HepG2 (cell line): ENCODE results near the gene GYS2. TPM values are rescaled to one million over a fixed set of nuclear protein-coding genes. Genes with fewer than 3 reads are reported as not detected.

ENCODE experiments used
- ATAC-seq: fragments of 200-7000 bp; cut with Tn5 transposase; 3 replicates; pipeline ENCODE4 v1.9.1; 2020; ENCODE audit warnings: mild to moderate bottlenecking, moderate library complexity
- BruUV-seq: library from RNA; stranded (reverse); fragments of 400-500 nt; replicated peaks from 2 replicates; lab custom pipeline; 2021; lab: Mats Ljungman, UMichigan
- CTCF ChIA-PET: fragments of 300-600 bp; formaldehyde crosslinking; extraction: SDS; loops from one replicate; lab custom pipeline; 2021; ENCODE audit warnings: low total read pairs, inconsistent platforms, low intra/inter-chr PET ratio; lab: Yijun Ruan, JAX
- POLR2A ChIA-PET: fragments of 350-600 bp; sonication (Branson Sonifier 250); formaldehyde crosslinking; loops from one replicate; lab custom pipeline; 2020; ENCODE audit warnings: antibody characterized with exemption, inconsistent platforms; lab: Yijun Ruan, JAX
- DNase-seq: peaks from one replicate; pipeline ENCODE4 v3.0.0-alpha.2; 2015; ENCODE audit warnings: low spot score
- FAIRE-seq: peaks from 3 replicates; lab custom pipeline; 2011; peaks lifted over from hg19 to GRCh38; lab: Jason Lieb, UNC
- H2AFZ ChIP-seq: one replicate; pipeline ENCODE4 v1.6.1; 2011; ENCODE audit warnings: low read length, inconsistent platforms
- H3K27ac ChIP-seq: fragments of 300-600 bp; 3 replicates; pipeline ENCODE4 v1.8.0; 2011; ENCODE audit warnings: mixed run types, mild to moderate bottlenecking, mixed read lengths, low read length, inconsistent platforms; ENCODE audit not compliant: insufficient read depth; ENCODE audit errors: extremely low read length
- H3K27me3 ChIP-seq, 2 experiments: fragments of 200-600 bp in 1 of 2; 2 replicates in 1 of 2; 3 replicates in 1 of 2; pipeline versions ENCODE4 v1.6.0 to v1.8.0; 2011; ENCODE audit warnings: low read length in 2 of 2, mild to moderate bottlenecking in 2 of 2, moderate library complexity in 2 of 2, inconsistent platforms in 1 of 2; ENCODE audit not compliant: insufficient read depth in 2 of 2, control insufficient read depth in 1 of 2
- H3K36me3 ChIP-seq, 2 experiments: fragments of 200-600 bp in 1 of 2; replicated peaks in 1 of 2; 2 replicates in 1 of 2; 3 replicates in 1 of 2; pipeline versions ENCODE4 v1.5.1 to v1.8.0; 2011; ENCODE audit warnings: low read length in 2 of 2, inconsistent platforms in 1 of 2; ENCODE audit not compliant: insufficient read depth in 2 of 2, control insufficient read depth in 1 of 2
- H3K4me1 ChIP-seq: 2 replicates; pipeline ENCODE4 v1.5.1; 2012; ENCODE audit warnings: low read length, inconsistent platforms; ENCODE audit not compliant: insufficient read depth
- H3K4me2 ChIP-seq: 2 replicates; pipeline ENCODE4 v1.6.0; 2011; ENCODE audit warnings: low read depth, low read length, inconsistent platforms
- H3K4me3 ChIP-seq, 3 experiments: fragments of 200-600 bp in 1 of 3; sonication (generic), shearing (Covaris generic) in 1 of 3; replicated peaks in 1 of 3; 2 replicates each; pipeline ENCODE4 v1.5.1; 2011 to 2016; ENCODE audit warnings: low read length in 3 of 3, inconsistent platforms in 2 of 3, low read depth in 2 of 3, mild to moderate bottlenecking in 2 of 3, control low read depth in 1 of 3, mixed read lengths in 1 of 3; ENCODE audit not compliant: insufficient read depth in 1 of 3
- H3K79me2 ChIP-seq: one replicate; pipeline ENCODE4 v1.6.1; 2011; ENCODE audit warnings: low read length, inconsistent platforms; ENCODE audit not compliant: insufficient read depth
- H3K9ac ChIP-seq: 2 replicates; pipeline ENCODE4 v1.6.0; 2011; ENCODE audit warnings: mild to moderate bottlenecking, low read depth, low read length, inconsistent platforms; ENCODE audit not compliant: insufficient read depth
- H3K9me3 ChIP-seq: 2 replicates; pipeline ENCODE4 v1.5.1; 2012; ENCODE audit warnings: mild to moderate bottlenecking, low read length
- H4K20me1 ChIP-seq: 2 replicates; pipeline ENCODE4 v1.6.0; 2011; ENCODE audit warnings: inconsistent platforms, mild to moderate bottlenecking, low read length, moderate library complexity; ENCODE audit not compliant: insufficient read depth
- AHR ChIP-seq: IDR thresholded peaks from 2 replicates; pipeline ENCODE4 v1.6.1; 2018; ENCODE audit warnings: missing genetic modification reagents, missing compliant biosample characterization
- CBFB ChIP-seq: sonication (generic); formaldehyde crosslinking; IDR thresholded peaks from 2 replicates; pipeline ENCODE4 v1.4.0; 2020; ENCODE audit warnings: missing genetic modification reagents
- HOXA9 ChIP-seq: sonication (generic); formaldehyde crosslinking; IDR thresholded peaks from 2 replicates; pipeline ENCODE4 v1.8.1; 2022; ENCODE audit warnings: missing genetic modification reagents, mild to moderate bottlenecking, moderate library complexity, borderline replicate concordance
- NCOA5 ChIP-seq: sonication (generic); formaldehyde crosslinking; IDR thresholded peaks from 2 replicates; pipeline ENCODE4 v1.4.0; 2020; ENCODE audit warnings: missing genetic modification reagents
- NFKB2 ChIP-seq: sonication (generic); formaldehyde crosslinking; IDR thresholded peaks from 2 replicates; pipeline ENCODE4 v1.4.0; 2020; ENCODE audit warnings: missing genetic modification reagents, borderline replicate concordance
- ONECUT2 ChIP-seq: sonication (generic); formaldehyde crosslinking; IDR thresholded peaks from 2 replicates; pipeline ENCODE4 v1.4.0; 2020; ENCODE audit warnings: missing genetic modification reagents
- SRY ChIP-seq: sonication (generic); formaldehyde crosslinking; IDR thresholded peaks from 2 replicates; pipeline ENCODE4 v1.8.0; 2022; ENCODE audit warnings: mild to moderate bottlenecking, missing genetic modification reagents
- TEAD3 ChIP-seq: optimal IDR thresholded peaks from 2 replicates; pipeline ENCODE3; 2016; ENCODE audit warnings: borderline replicate concordance
- ZFP90 ChIP-seq: sonication (generic); formaldehyde crosslinking; IDR thresholded peaks from 2 replicates; pipeline ENCODE4 v1.8.0; 2022; ENCODE audit warnings: missing genetic modification reagents, mild to moderate bottlenecking, inconsistent platforms, borderline replicate concordance
- ZNF446 ChIP-seq: sonication (generic); formaldehyde crosslinking; IDR thresholded peaks from 2 replicates; pipeline ENCODE4 v1.5.0; 2020; ENCODE audit warnings: mild to moderate bottlenecking, missing genetic modification reagents
- ZNF552 ChIP-seq: sonication (generic); formaldehyde crosslinking; IDR thresholded peaks from 2 replicates; pipeline ENCODE4 v1.9.0; 2022; ENCODE audit warnings: missing genetic modification reagents, mild to moderate bottlenecking, borderline replicate concordance
- ZNF598 ChIP-seq: sonication (generic); formaldehyde crosslinking; IDR thresholded peaks from 2 replicates; pipeline ENCODE4 v1.5.1; 2020; ENCODE audit warnings: mild to moderate bottlenecking, missing genetic modification reagents, borderline replicate concordance
- ZNF674 ChIP-seq: sonication (generic); formaldehyde crosslinking; IDR thresholded peaks from 2 replicates; pipeline ENCODE4 v1.5.0; 2020; ENCODE audit warnings: low read depth, mild to moderate bottlenecking, missing genetic modification reagents
- ZNF709 ChIP-seq: sonication (generic); formaldehyde crosslinking; IDR thresholded peaks from 2 replicates; pipeline ENCODE4 v1.5.0; 2020; ENCODE audit warnings: mild to moderate bottlenecking, missing genetic modification reagents
- ZNF737 ChIP-seq: sonication (generic); formaldehyde crosslinking; IDR thresholded peaks from 2 replicates; pipeline ENCODE4 v1.5.0; 2020; ENCODE audit warnings: missing genetic modification reagents, mild to moderate bottlenecking, borderline replicate concordance
- WGBS: methylation state at CpG from one replicate; pipeline ENCODE4 v1.1.6; 2017; ENCODE audit warnings: low lambda C conversion rate; 5-methylcytosine and 5-hydroxymethylcytosine counted together
- in situ Hi-C: cut with HindIII; loops from 2 replicates; pipeline ENCODE4 v1.10.0; 2017; ENCODE audit warnings: low pct_unique_long_range_greater_than_20kb; ENCODE audit not compliant: extremely low pct_ligation_motif_present
- intact Hi-C: fragments of 100-400 bp; cut with micrococcal nuclease; formaldehyde crosslinking; loops from one replicate; pipeline ENCODE4 v1.10.0; 2022; ENCODE audit not compliant: unreplicated experiment
- polyA plus RNA-seq, 8 experiments: library from polyadenylated mRNA; depleted of rRNA in 3 of 8; stranded (reverse) in 7 of 8; unstranded in 1 of 8; fragments of >200 nt; fragmentation: Illumina TruSeq in 4 of 8; extraction: Trizol in 4 of 8; gene quantifications; 2 replicates each; pipeline versions ENCODE4 v1.2.1 to v1.2.3, GENCODE V29; 2011 to 2016; ENCODE audit warnings: low read depth in 4 of 8, missing spikeins in 1 of 8, mixed read lengths in 1 of 8; ENCODE audit not compliant: insufficient read depth in 1 of 8
- total RNA-seq, 5 experiments: library from RNA; depleted of rRNA; stranded (reverse); fragments of >200 nt; fragmentation: Illumina TruSeq; extraction: Trizol; gene quantifications; 2 replicates each; pipeline ENCODE4 v1.2.3, GENCODE V29; 2016; ENCODE audit warnings: low read depth in 1 of 5
- TF ChIP-seq, protein P1 (sequence below): sonication (generic); formaldehyde crosslinking; IDR thresholded peaks from 2 replicates; pipeline ENCODE4 v1.5.0; 2020; ENCODE audit warnings: mild to moderate bottlenecking, missing genetic modification reagents, moderate library complexity

Gene GYS2
- total and polyA plus RNA-seq, 2 of the 13 experiments (the other 11 are each of a cell fraction or from before 2014, with no cell fraction given): not detected

DNA sequence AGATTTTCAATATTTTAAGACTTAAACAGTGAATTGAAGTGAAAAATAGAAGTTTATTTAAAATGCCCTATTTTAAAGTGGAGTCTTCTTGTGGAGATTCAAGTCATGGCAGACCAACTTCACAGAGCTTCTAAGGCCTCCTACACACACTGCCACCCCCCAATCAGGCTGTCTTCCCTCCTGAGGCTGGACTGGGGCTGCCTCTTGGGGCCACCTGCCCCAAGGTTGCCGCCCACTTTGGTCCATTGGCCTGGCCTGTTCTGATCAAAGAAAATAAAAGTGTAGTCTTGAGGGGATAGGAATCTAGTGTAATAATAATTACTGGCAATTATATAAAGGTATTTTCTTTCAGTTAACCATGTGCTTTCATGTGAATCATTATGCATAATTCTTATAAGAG lies 101.8 kb downstream of the GYS2 start:
- peaks cover 55% of the 10 kb centered on the region for H3K79me2 ChIP-seq
- TF ChIP-seq TEAD3 (CRISPR knock-in tag) (no peak), ZNF552 (no peak), NFKB2 (CRISPR knock-in tag) (no peak), SRY (no peak), ZNF737 (CRISPR knock-in tag) (no peak), NCOA5 (CRISPR knock-in tag) (no peak), HOXA9 (CRISPR knock-in tag) (no peak), ZFP90 (CRISPR knock-in tag) (no peak)
- TSS peak; percentile 56 for BruUV-seq
- in situ Hi-C loops (loop anchor here (25.0 kb wide), 1 partner anchor 534 kb away; the partner anchor contains the start of gene CMAS), intact Hi-C loops (loop anchor here (10.0 kb wide), 1 partner anchor 152 kb away; the partner anchor contains the start of gene LDHB)
- ChIA-PET POLR2A (no interaction called here), CTCF (no interaction called here)
- H3K9ac ChIP-seq: peak overlapping the region; percentile 88
- no peaks in the 10 kb centered on the region for H3K9me3 ChIP-seq
- WGBS: 67% methylated on average over 1 of the region's 1 CpG
- H4K20me1 ChIP-seq: peaks cover 3% of the 10 kb centered on the region; the same call in 1 of the 2 replicates
- peak overlapping the region; percentile 87 to 95 (median 95) for H3K4me3 ChIP-seq
- H2AFZ ChIP-seq: no peak overlapping the region
- no peak for FAIRE-seq
- DNase-seq: no peak
- H3K4me1 ChIP-seq: peaks cover 33% of the 10 kb centered on the region
- no peak for ATAC-seq
- H3K27ac ChIP-seq: no peak overlapping the region
- peaks cover 0 to 10% of the 10 kb centered on the region in 2 experiments; a peak in 2 of 5 replicates for H3K36me3 ChIP-seq
- H3K27me3 ChIP-seq: no peaks in the 10 kb centered on the region; a peak in 1 of 5 replicates
- peak overlapping the region; percentile 76 for H3K4me2 ChIP-seq

- Histone ChIP-seq H4K20me1 (peaks cover 3% of the 10 kb centered on the region; the same call in 1 of the 2 replicates), H3K36me3 (peaks cover 1 to 9% of the 10 kb centered on the region in 2 experiments; a peak in 2 of 5 replicates), H3K4me1 (peaks cover 33% of the 10 kb centered on the region), H3K27ac (peak overlapping the region; percentile 90), H3K9me3 (no peaks in the 10 kb centered on the region), H3K79me2 (peaks cover 55% of the 10 kb centered on the region), H2AFZ (no peak overlapping the region), H3K4me2 (peak overlapping the region; percentile 76), H3K4me3 (peak overlapping the region; percentile 87 to 95 (median 95)), H3K9ac (peak overlapping the region; percentile 88), H3K27me3 (no peaks in the 10 kb centered on the region; a peak in 1 of 5 replicates)
- ATAC-seq (no peak), FAIRE-seq (no peak), DNase-seq (peak; percentile 11)
- intact Hi-C loops: loop anchor here (10.0 kb wide), 1 partner anchor 153 kb away; the partner anchor contains the start of gene LDHB
- WGBS: 2% methylated on average over 12 of the region's 14 CpGs
- POLR2A ChIA-PET: interaction anchor here (1.2 to 1.9 kb wide), 3 partner anchors 10 to 65 kb away, joined by 4 to 7 read pairs (median 5); partner anchors contain the start of gene PYROXD1
- no TSS peak for BruUV-seq
- CTCF ChIA-PET: no interaction called here
- in situ Hi-C loops: loop anchor here (25.0 kb wide), 1 partner anchor 535 kb away; the partner anchor contains the start of gene CMAS
- TF ChIP-seq ZNF709 (0 out of 2 replicates have a peak, but pooled peaks have one; percentile 45), ZNF446 (0 out of 2 replicates have a peak, but pooled peaks have one; percentile 30), ONECUT2 (CRISPR knock-in tag) (no peak), CBFB (CRISPR knock-in tag) (no peak), ZNF598 (CRISPR knock-in tag) (peak; percentile 1; the same call in 1 of the 2 replicates), AHR (0 out of 2 replicates have a peak, but pooled peaks have one; percentile 14), ZNF674 (CRISPR knock-in tag) (no peak)
- TF ChIP-seq, protein P1, sequence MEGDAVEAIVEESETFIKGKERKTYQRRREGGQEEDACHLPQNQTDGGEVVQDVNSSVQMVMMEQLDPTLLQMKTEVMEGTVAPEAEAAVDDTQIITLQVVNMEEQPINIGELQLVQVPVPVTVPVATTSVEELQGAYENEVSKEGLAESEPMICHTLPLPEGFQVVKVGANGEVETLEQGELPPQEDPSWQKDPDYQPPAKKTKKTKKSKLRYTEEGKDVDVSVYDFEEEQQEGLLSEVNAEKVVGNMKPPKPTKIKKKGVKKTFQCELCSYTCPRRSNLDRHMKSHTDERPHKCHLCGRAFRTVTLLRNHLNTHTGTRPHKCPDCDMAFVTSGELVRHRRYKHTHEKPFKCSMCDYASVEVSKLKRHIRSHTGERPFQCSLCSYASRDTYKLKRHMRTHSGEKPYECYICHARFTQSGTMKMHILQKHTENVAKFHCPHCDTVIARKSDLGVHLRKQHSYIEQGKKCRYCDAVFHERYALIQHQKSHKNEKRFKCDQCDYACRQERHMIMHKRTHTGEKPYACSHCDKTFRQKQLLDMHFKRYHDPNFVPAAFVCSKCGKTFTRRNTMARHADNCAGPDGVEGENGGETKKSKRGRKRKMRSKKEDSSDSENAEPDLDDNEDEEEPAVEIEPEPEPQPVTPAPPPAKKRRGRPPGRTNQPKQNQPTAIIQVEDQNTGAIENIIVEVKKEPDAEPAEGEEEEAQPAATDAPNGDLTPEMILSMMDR (CRISPR knock-in tag): no peak
Measured at GRCh38 chr12:21502164-21502496, 102.5 kb downstream of the GYS2 start.
